CD14-positive monocyte (primary cell): ENCODE data around the gene RAPH1. TPM values are rescaled to one million over a fixed set of nuclear protein-coding genes. Genes with fewer than 3 reads are reported as not detected.

Source experiments
- DNase-seq, 3 donors: peaks; one replicate each; pipeline ENCODE4 v3.0.0-alpha.2; 2011 to 2022
- H2AFZ ChIP-seq: 2 replicates; pipeline ENCODE4 v1.6.0; 2012; ENCODE audit warnings: mild to moderate bottlenecking, low read depth, low read length, inconsistent platforms; ENCODE audit not compliant: insufficient read depth, poor library complexity, severe bottlenecking
- H3K27ac ChIP-seq, 2 donors: 1 replicate in 1 of 2; 2 replicates in 1 of 2; pipeline ENCODE4 v1.5.1; 2012 to 2013; ENCODE audit warnings: low read length in 2 of 2, control low read depth in 1 of 2, inconsistent platforms in 1 of 2, low read depth in 1 of 2, mild to moderate bottlenecking in 1 of 2
- H3K27me3 ChIP-seq, 2 donors: one replicate each; pipeline versions ENCODE4 v1.6.0 to v1.6.1; 2011 to 2013; ENCODE audit warnings: low read length in 2 of 2; ENCODE audit not compliant: control insufficient read depth in 2 of 2, insufficient read depth in 2 of 2
- H3K36me3 ChIP-seq, 2 donors: replicated peaks in 1 of 2; 1 replicate in 1 of 2; 2 replicates in 1 of 2; pipeline versions ENCODE4 v1.5.1 to v1.6.1; 2012 to 2013; ENCODE audit warnings: low read length in 2 of 2, control low read depth in 1 of 2, inconsistent platforms in 1 of 2, mild to moderate bottlenecking in 1 of 2; ENCODE audit not compliant: insufficient read depth in 2 of 2, control insufficient read depth in 1 of 2
- H3K4me1 ChIP-seq, 2 donors: 1 replicate in 1 of 2; 2 replicates in 1 of 2; pipeline versions ENCODE4 v1.5.1 to v1.6.1; 2012 to 2013; ENCODE audit warnings: low read length in 2 of 2, control low read depth in 1 of 2, inconsistent platforms in 1 of 2, mild to moderate bottlenecking in 1 of 2, moderate library complexity in 1 of 2; ENCODE audit not compliant: insufficient read depth in 2 of 2, control insufficient read depth in 1 of 2
- H3K4me2 ChIP-seq: replicated peaks from 2 replicates; pipeline ENCODE3; 2012; ENCODE audit warnings: low read length, moderate library complexity, mild to moderate bottlenecking; ENCODE audit not compliant: poor library complexity, severe bottlenecking; ENCODE audit errors: extremely low read depth
- H3K4me3 ChIP-seq, 3 experiments: fragments of 200-600 bp in 1 of 3; sonication (generic) in 1 of 3; replicated peaks in 1 of 3; 1 replicate in 2 of 3; 2 replicates in 1 of 3; pipeline ENCODE4 v1.5.1; 2011 to 2013; ENCODE audit warnings: low read length in 3 of 3, mild to moderate bottlenecking in 3 of 3, control low read depth in 2 of 3, low read depth in 2 of 3, inconsistent platforms in 1 of 3, moderate library complexity in 1 of 3
- H3K79me2 ChIP-seq: 2 replicates; pipeline ENCODE4 v1.6.0; 2012; ENCODE audit warnings: mild to moderate bottlenecking, control low read depth, inconsistent platforms, low read length, moderate library complexity; ENCODE audit not compliant: insufficient read depth
- H3K9ac ChIP-seq: 2 replicates; pipeline ENCODE4 v1.6.0; 2017; ENCODE audit warnings: low read length, mild to moderate bottlenecking; ENCODE audit not compliant: insufficient read depth, poor library complexity, severe bottlenecking
- H3K9me3 ChIP-seq, 2 donors: replicated peaks in 1 of 2; 1 replicate in 1 of 2; 2 replicates in 1 of 2; pipeline versions ENCODE4 v1.5.1 to v1.6.1; 2012 to 2013; ENCODE audit warnings: low read length in 2 of 2, control low read depth in 1 of 2; ENCODE audit not compliant: control insufficient read depth in 1 of 2, insufficient read depth in 1 of 2
- H4K20me1 ChIP-seq: 2 replicates; pipeline ENCODE4 v1.6.0; 2012; ENCODE audit warnings: mild to moderate bottlenecking, low read length, control low read depth, moderate library complexity; ENCODE audit not compliant: insufficient read depth
- H3K27ac Mint-ChIP-seq, 7 donors: one replicate each; pipeline ENCODE4 v1.8.0; 2020; ENCODE audit warnings: mild to moderate bottlenecking in 7 of 7, mixed read lengths in 7 of 7, moderate library complexity in 6 of 7, inconsistent platforms in 2 of 7
- H3K27me3 Mint-ChIP-seq, 3 donors: one replicate each; pipeline ENCODE4 v1.8.0; 2021 to 2022; ENCODE audit warnings: low read depth in 3 of 3, mild to moderate bottlenecking in 3 of 3, mixed read lengths in 3 of 3, moderate library complexity in 3 of 3, inconsistent platforms in 1 of 3
- H3K36me3 Mint-ChIP-seq, 2 donors: one replicate each; pipeline ENCODE4 v1.8.0; 2020; ENCODE audit warnings: mixed read lengths in 2 of 2, inconsistent platforms in 1 of 2, mild to moderate bottlenecking in 1 of 2
- H3K4me1 Mint-ChIP-seq: one replicate; pipeline ENCODE4 v1.8.0; 2020; ENCODE audit warnings: mild to moderate bottlenecking, mixed read lengths
- H3K4me3 Mint-ChIP-seq, 2 donors: one replicate each; pipeline ENCODE4 v1.8.0; 2020; ENCODE audit warnings: mild to moderate bottlenecking in 2 of 2, mixed read lengths in 2 of 2, moderate library complexity in 1 of 2
- H3K9me3 Mint-ChIP-seq, 7 donors: one replicate each; pipeline ENCODE4 v1.8.0; 2020 to 2022; ENCODE audit warnings: mixed read lengths in 7 of 7, mild to moderate bottlenecking in 6 of 7, moderate library complexity in 6 of 7, inconsistent platforms in 2 of 7
- WGBS: methylation state at CpG from one replicate; pipeline ENCODE4 v1.1.5; 2013; ENCODE audit warnings: missing lambda C conversion rate; ENCODE audit not compliant: insufficient coverage; 5-methylcytosine and 5-hydroxymethylcytosine counted together
- intact Hi-C, 2 donors: fragments of 100-400 bp; cut with micrococcal nuclease; formaldehyde crosslinking; loops; one replicate each; pipeline versions ENCODE4 v1.15.0 to v1.15.1; 2023
- polyA plus RNA-seq, 3 donors: library from polyadenylated mRNA; depleted of rRNA in 1 of 3; unstranded in 2 of 3; stranded (reverse) in 1 of 3; fragments of 300-500 nt in 2 of 3; fragments of >200 nt in 1 of 3; fragmentation: Illumina TruSeq in 2 of 3; gene quantifications; 1 replicate in 2 of 3; 2 replicates in 1 of 3; pipeline ENCODE4 v1.2.3, GENCODE V29; 2012 to 2021
- TF ChIP-seq, protein P1 (sequence below): fragments of 200-600 bp; IDR thresholded peaks from one replicate; pipeline ENCODE4 v1.8.0; 2022; ENCODE audit warnings: antibody characterized with exemption, mild to moderate bottlenecking

RAPH1 gene
- polyA plus RNA-seq, 3 donors: 3.8 to 5.1 (median 4.5) TPM

DNA sequence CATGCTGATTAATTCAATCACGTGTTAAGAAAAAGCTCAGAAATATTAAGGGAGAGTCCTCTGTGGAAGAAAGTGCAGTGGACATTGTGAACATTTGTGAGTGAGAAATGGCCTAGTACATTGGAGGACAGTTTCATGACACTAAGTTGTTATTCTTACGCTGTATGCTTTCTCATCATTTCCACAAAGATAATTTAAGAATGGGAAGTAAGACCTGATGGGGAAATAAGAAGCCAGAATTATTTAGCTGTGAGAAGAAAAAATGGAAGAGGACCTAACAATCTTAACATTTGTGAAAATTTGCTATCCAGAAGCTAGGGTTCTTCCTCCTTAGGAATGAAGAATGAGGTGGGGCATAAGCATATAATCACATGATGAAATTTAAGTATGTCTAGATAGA lies 15.2 kb upstream of the RAPH1 start:
- Mint-ChIP-seq H3K36me3 (no peaks in the 10 kb centered on the region), H3K9me3 (peaks cover 0 to 2% (median 0%) of the 10 kb centered on the region in 7 donors), H3K27ac (peak overlapping the region in 1 of 7 donors; percentile 20), H3K4me3 (no peak overlapping the region), H3K4me1 (peaks cover 11% of the 10 kb centered on the region), H3K27me3 (peaks cover 5 to 13% (median 10%) of the 10 kb centered on the region in 3 donors)
- intact Hi-C loops: no loop called here
- Histone ChIP-seq H4K20me1 (no peaks in the 10 kb centered on the region), H3K36me3 (no peaks in the 10 kb centered on the region), H3K27me3 (no peaks in the 10 kb centered on the region), H3K4me2 (no peak overlapping the region), H3K4me1 (peaks cover 4 to 5% of the 10 kb centered on the region in 2 donors), H2AFZ (no peak overlapping the region), H3K4me3 (no peak overlapping the region), H3K9me3 (no peaks in the 10 kb centered on the region), H3K27ac (no peak overlapping the region), H3K9ac (no peak overlapping the region), H3K79me2 (no peaks in the 10 kb centered on the region)
- WGBS: no CpG with 5 or more reads among the region's 2 CpGs
- TF ChIP-seq, protein P1, sequence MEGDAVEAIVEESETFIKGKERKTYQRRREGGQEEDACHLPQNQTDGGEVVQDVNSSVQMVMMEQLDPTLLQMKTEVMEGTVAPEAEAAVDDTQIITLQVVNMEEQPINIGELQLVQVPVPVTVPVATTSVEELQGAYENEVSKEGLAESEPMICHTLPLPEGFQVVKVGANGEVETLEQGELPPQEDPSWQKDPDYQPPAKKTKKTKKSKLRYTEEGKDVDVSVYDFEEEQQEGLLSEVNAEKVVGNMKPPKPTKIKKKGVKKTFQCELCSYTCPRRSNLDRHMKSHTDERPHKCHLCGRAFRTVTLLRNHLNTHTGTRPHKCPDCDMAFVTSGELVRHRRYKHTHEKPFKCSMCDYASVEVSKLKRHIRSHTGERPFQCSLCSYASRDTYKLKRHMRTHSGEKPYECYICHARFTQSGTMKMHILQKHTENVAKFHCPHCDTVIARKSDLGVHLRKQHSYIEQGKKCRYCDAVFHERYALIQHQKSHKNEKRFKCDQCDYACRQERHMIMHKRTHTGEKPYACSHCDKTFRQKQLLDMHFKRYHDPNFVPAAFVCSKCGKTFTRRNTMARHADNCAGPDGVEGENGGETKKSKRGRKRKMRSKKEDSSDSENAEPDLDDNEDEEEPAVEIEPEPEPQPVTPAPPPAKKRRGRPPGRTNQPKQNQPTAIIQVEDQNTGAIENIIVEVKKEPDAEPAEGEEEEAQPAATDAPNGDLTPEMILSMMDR: no peak
- DNase-seq: no peak

DNA sequence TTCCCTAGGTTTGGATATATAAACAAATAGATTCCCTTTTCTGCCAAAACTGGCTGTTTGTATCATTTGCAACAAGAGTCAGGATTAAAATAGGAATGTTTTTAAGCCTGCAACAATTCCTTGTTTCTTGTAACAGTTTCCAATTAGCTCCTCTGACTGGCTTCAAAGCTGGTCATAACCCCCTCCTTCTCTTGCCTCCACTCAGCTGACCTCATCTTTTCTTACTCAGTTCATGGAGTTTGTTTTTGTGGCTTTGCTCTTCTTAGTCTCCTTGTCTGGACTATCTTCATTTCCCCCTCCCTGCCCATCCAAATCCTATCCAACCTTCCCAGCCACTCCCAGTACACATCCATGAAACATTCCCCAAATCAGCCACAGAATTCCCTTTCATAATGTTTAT lies 14.3 kb upstream of the RAPH1 start:
- peaks cover 4 to 5% of the 10 kb centered on the region in 2 donors for H3K4me1 ChIP-seq
- Mint-ChIP-seq H3K9me3 (peaks cover 0 to under 1% (median 0%) of the 10 kb centered on the region in 7 donors), H3K27ac (no peak overlapping the region), H3K36me3 (no peaks in the 10 kb centered on the region), H3K4me1 (peaks cover 11% of the 10 kb centered on the region), H3K4me3 (no peak overlapping the region), H3K27me3 (peaks cover 7 to 13% (median 8%) of the 10 kb centered on the region in 3 donors)
- intact Hi-C loops: no loop called here
- TF ChIP-seq, protein P1: no peak
- H3K27me3 ChIP-seq: no peaks in the 10 kb centered on the region
- H3K4me2 ChIP-seq: no peak overlapping the region
- H3K36me3 ChIP-seq: no peaks in the 10 kb centered on the region
- H3K79me2 ChIP-seq: no peaks in the 10 kb centered on the region
- H3K27ac ChIP-seq: no peak overlapping the region
- H3K4me3 ChIP-seq: no peak overlapping the region
- H3K9me3 ChIP-seq: no peaks in the 10 kb centered on the region
- H3K9ac ChIP-seq: no peak overlapping the region
- no peaks in the 10 kb centered on the region for H4K20me1 ChIP-seq
- no peak for DNase-seq
- no peak overlapping the region for H2AFZ ChIP-seq
